HEK293 (cell line): ENCODE measurements around the gene CARD11.

ENCODE experiments used
- IKZF3 ChIP-seq: fragments of 450-650 bp; IDR thresholded peaks from 2 replicates; pipeline ENCODE4 v1.5.0; 2018; ENCODE audit warnings: missing biosample characterization, mild to moderate bottlenecking, missing genetic modification characterization, moderate library complexity
- KLF16 ChIP-seq: fragments of 450-650 bp; formaldehyde crosslinking; IDR thresholded peaks from 2 replicates; pipeline ENCODE4 v1.5.1; 2017; ENCODE audit warnings: missing biosample characterization, missing genetic modification characterization
- ZBTB20 ChIP-seq: fragments of 450-650 bp; formaldehyde crosslinking; IDR thresholded peaks from 2 replicates; pipeline ENCODE4 v1.5.1; 2016; ENCODE audit warnings: missing biosample characterization, missing genetic modification characterization
- ZNF202 ChIP-seq: fragments of 450-650 bp; formaldehyde crosslinking; IDR thresholded peaks from 2 replicates; pipeline ENCODE4 v1.5.1; 2016; ENCODE audit warnings: missing biosample characterization, missing genetic modification characterization, borderline replicate concordance

- no peak for TF ChIP-seq ZNF202 (tag by site-specific recombination)
- no peak for TF ChIP-seq ZBTB20
- TF ChIP-seq IKZF3 (tag by site-specific recombination) = no peak
- TF ChIP-seq KLF16 (tag by site-specific recombination) = no peak
Observed at GRCh38 chr7:3008386-3008785, 35.3 kb downstream of the CARD11 start.
